Muscle of arm (tissue), 14 donors: ENCODE results near the gene DDIT4L. TPM values are rescaled to one million over a fixed set of nuclear protein-coding genes. Genes with fewer than 3 reads are reported as not detected.
"Not testable (repeated sequence)": the region's sequence is repeated elsewhere in the genome, so short reads cannot be mapped to it uniquely, and the experiment has no call there.

Experiments used
- DNase-seq: peaks from one replicate; pipeline ENCODE4 v3.0.0-alpha.2; 2013
- long read RNA-seq, 11 donors: transcript quantifications; one replicate each; lab custom pipeline, GENCODE V29; 2026
- polyA plus RNA-seq, 12 donors: library from polyadenylated mRNA; unstranded; fragments of 120-200 nt; gene quantifications; one replicate each; pipeline ENCODE4 v1.2.1, GENCODE V29; 2013; ENCODE audit not compliant: insufficient read length in 12 of 12

DDIT4L gene, protein sequence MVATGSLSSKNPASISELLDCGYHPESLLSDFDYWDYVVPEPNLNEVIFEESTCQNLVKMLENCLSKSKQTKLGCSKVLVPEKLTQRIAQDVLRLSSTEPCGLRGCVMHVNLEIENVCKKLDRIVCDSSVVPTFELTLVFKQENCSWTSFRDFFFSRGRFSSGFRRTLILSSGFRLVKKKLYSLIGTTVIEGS
- 10 to 100 TPM in 9 of 12 donors, 1 to 10 TPM in 2, not detected in 1; 3.9 to 61.2 (median 11.9) TPM for polyA plus RNA-seq
- long read RNA-seq, donor 1 = 0 reads
- long read RNA-seq, donor 2, transcript DDIT4L-201 (3 exons, 2,604 nt) = major isoform, 16 of 17 reads
- long read RNA-seq, donor 2, partial matches to known transcripts = 0 of 17 reads
- long read RNA-seq, donor 2, other reads (novel, unspliced or antisense) = 0 of 17 reads
- long read RNA-seq, donor 3, transcript DDIT4L-201 (3 exons, 2,604 nt) = major isoform, 5 of 5 reads
- long read RNA-seq, donor 3, partial matches to known transcripts = 0 of 5 reads
- long read RNA-seq, donor 3, other reads (novel, unspliced or antisense) = 0 of 5 reads
- long read RNA-seq, donor 4, partial matches to known transcripts = 0 of 2 reads
- long read RNA-seq, donor 4, other reads (novel, unspliced or antisense) = 0 of 2 reads
- long read RNA-seq, donor 5, transcript DDIT4L-201 (3 exons, 2,604 nt) = major isoform, 15 of 15 reads
- long read RNA-seq, donor 5, partial matches to known transcripts = 0 of 15 reads
- long read RNA-seq, donor 5, other reads (novel, unspliced or antisense) = 0 of 15 reads
- long read RNA-seq, donor 6, partial matches to known transcripts = 0 of 3 reads
- long read RNA-seq, donor 6, other reads (novel, unspliced or antisense) = 0 of 3 reads
- long read RNA-seq, donor 7, partial matches to known transcripts = 0 of 4 reads
- long read RNA-seq, donor 7, other reads (novel, unspliced or antisense) = 0 of 4 reads
- long read RNA-seq, donor 8, transcript DDIT4L-201 (3 exons, 2,604 nt) = major isoform, 7 of 7 reads
- long read RNA-seq, donor 8, partial matches to known transcripts = 0 of 7 reads
- long read RNA-seq, donor 8, other reads (novel, unspliced or antisense) = 0 of 7 reads
- long read RNA-seq, donor 9, partial matches to known transcripts = 0 of 2 reads
- long read RNA-seq, donor 9, other reads (novel, unspliced or antisense) = 0 of 2 reads
- long read RNA-seq, donor 10, transcript DDIT4L-201 (3 exons, 2,604 nt) = major isoform, 47 of 47 reads
- long read RNA-seq, donor 10, partial matches to known transcripts = 0 of 47 reads
- long read RNA-seq, donor 10, other reads (novel, unspliced or antisense) = 0 of 47 reads
- long read RNA-seq, donor 11, partial matches to known transcripts = 0 of 6 reads
- long read RNA-seq, donor 11, other reads (novel, unspliced or antisense) = 0 of 6 reads

- peak; percentile 55 for DNase-seq
Observed at GRCh38 chr4:100189820-100190642, at the start of gene DDIT4L. Gene DDIT4L (minus strand): TSS chr4:100190468. CDS start chr4:100189983, 485 bp downstream.

DNA sequence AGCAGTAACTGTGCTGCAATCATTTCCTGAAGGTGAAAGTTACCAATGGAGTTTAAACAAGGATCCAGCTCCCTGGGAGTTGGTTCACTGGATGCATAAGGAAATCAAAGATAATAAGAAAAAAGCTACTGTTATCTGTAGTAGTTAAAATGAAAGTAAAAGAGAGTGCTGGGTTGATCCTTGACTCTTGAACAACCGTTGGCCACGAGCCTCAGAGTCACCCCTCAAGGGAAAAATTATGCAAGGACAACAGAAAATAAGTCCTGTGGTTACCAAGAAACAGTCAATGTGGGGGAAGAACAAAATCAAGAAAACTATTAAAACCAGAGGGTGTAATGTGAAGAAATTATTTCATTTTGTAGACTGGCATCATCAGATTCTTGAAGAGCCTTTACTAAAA lies 49.7 kb upstream of the DDIT4L start:
- DNase-seq = no peak

DNA sequence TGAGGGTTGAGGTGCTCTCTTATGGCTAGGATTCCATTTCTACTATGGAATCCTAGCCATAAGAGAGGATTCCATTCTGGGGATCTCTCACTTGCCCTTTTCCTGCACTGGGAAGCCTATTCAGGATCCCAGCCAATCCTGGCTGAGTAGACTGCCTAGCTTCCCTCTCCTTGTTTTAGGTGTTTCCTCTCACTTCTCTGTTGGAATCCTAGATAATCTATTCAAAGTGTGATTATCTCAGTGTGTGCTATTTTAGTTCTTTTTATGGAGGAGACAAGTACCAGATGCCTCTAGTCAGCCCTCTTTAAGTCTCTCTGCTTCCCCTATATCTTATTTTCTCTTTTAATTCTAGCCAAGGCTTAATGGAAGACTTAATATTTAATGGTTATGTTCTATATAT lies 34.5 kb upstream of the DDIT4L start:
- DNase-seq = no peak

- DNase-seq = no peak
Observed at GRCh38 chr4:100224160-100224559, 33.9 kb upstream of the DDIT4L start.

DNA sequence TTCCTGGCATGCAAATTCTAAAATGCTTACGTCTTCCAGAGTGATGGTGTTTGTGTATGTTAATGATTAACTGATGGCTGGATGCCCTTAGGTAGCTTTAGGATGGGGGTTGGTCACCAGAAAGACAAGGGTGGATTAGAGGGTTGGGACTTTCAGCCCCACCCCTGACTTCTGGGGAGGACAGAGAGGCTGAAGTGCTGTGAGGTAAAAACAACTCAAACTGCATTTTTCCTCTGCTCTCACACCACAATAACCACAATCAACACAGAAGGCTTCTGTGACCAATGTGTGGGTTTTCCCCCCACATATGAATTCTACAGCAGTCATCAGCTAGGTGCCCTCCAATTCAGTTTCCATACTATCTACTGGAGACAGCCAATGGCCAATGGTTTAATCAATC lies 18.7 kb upstream of the DDIT4L start:
- no peak for DNase-seq

DNA sequence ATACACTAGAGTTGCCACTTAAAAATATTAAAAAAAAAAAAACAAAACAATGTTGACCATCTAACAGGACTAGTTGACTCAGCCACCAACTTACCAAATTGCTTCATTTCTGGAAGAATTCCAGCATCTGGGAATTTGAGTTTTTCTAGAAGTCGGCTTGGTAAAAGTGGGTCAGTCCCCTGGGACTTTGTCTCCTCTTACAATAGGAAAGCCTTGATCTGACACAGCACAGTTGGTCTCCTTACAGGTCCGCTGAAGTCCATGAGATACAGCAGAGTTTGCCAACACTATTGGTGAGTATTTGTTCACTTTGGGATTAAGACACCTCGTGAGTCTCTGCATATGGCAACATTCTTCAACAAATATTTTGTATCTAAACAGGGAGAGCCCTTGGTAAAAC lies 18.2 kb upstream of the DDIT4L start:
- DNase-seq = no peak

GRCh38 chr4:100206850-100207249 lies 16.6 kb upstream of the DDIT4L start:
- no peak for DNase-seq

GRCh38 chr4:100198061-100198460 lies 7.8 kb upstream of the DDIT4L start:
- no peak for DNase-seq

DNA sequence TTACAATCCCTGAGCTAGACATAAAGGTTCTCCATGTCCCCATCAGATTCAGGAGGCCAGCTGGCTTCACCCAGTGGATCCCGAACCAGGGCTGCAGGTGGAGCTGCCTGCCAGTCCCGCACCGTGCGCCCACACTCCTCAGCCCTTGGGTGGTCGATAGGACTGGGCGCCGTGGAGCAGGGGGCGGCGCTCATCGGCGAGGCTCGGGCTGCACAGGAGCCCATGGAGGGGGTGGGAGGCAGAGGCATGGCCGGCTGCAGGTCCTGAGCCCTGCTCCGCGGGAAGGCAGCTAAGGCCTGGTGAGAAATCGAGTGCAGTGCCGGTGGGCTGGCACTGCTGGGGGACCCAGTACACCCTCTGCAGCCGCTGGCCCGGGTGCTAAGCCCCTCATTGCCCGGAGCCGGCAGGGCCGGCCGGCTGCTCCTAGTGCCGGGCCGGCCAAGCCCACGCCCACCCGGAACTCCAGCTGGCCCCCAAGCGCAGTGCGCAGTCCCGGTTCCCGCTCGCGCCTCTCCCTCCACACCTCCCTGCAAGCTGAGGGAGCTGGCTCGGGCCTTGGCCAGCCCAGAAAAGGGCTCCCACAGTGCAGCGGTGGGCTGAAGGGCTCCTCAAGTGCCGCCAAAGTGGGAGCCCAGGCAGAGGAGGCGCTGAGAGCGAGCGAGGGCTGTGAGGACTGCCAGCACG lies 6.3 kb upstream of the DDIT4L start:
- not testable (repeated sequence) for DNase-seq

DNA sequence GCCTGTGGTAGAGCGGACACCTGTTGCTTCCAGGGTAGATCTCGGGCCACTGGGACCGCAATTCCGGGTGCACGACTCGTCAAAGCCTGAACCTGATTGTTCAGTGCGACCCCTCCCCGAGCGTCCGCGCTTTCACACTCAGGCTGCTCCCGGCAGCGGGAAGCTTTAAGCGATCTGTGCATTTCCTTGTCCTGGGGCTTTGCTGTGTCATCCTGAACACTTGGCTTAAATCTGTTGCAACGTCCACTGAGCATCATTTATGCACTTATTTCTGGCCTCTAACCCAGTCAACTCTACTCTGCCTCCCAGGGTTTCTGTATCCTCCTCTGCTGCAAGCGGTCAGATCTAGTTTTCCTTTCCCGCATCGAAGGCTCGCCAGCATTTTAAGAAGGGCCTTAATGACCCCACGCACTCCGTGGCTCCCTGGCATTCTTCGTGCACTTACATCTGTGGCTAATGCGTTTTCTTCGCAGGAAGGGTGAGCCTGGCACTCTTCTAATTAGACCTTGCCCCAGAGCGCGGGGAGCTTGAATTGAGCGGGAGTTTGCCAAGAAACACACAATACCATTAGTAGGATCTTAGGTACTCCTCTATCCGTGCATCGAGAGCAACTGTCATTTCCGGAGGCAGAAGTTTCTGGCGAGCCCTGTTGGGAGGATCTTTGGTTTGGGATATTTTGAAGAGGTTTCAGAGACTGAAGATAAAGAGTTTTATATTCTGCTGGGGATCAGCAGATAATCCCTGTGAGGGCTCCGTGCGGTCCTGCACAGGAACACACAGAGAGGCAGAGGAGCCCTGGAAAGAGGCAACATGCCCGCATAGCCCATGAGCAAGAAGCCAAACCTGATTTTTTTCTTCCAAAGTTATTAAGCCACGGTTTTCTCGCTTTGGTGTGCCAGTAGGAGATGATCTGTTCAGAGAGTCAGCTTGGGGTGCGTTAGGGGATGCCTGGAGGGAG lies 654 bp upstream of the DDIT4L start:
- peak; percentile 48 for DNase-seq

DNA sequence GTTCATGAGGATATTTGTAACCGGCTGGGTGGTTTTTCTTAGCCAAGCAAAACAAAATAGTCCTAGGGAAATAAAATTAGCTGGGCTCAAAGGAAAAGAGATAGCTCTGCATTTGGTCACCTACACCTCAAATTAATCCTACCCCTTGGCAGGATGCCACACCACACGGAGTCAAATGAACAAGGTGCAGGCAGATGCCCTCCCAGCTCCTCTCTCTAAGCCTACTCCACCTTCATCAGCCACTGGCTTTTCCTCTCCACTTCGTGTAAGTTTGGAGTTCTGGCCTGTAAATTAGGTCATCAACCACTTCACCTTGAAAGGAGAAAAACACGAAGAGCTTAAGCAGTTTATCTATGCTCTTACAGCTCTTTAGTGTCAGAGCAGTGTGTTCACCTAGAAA lies 1.4 kb downstream of the DDIT4L start:
- DNase-seq = no peak

GRCh38 chr4:100187781-100188180 lies 2.5 kb downstream of the DDIT4L start:
- DNase-seq = no peak

DNA sequence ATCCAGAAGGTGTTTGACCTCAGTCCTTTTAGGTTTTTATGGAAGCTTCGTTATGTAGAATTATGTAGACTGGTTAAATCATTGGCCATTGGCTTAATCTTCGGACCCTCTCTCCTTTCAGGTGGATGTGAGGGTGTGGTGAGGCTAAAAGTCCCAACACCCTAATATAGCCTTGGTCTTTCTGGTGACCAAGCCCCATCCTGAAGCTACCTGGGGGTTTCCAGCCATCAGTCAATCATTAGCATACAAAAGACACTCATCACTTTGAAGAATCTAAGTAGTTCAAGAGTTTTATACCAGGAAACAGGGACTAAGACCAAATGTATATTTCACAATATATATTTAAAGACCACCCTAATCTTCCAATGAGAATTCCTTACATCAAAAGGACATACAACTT lies 5.5 kb downstream of the DDIT4L start:
- DNase-seq = no peak

DNA sequence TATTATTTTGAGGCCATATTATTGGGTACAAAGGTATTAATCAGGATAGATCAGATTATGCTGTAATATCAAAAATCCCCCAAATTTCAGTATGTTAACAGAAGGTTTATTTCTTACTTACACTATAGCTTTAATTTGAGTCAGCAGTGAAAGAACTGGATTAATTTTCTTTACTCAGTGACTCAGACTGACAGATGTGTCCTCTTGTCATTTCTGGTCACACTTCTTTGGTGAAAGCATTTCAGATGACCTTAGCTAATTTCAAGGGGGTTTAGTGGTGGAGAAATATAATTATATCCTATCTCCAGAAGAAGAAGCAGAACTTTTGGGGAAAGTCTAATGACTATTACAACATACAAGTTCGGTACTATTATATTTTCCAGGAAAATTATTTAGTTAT lies 12.4 kb downstream of the DDIT4L start:
- DNase-seq = no peak

- no peak for DNase-seq
Observed at GRCh38 chr4:100177126-100177525, 13.1 kb downstream of the DDIT4L start.

GRCh38 chr4:100175858-100176257 lies 14.4 kb downstream of the DDIT4L start:
- no peak for DNase-seq

DNA sequence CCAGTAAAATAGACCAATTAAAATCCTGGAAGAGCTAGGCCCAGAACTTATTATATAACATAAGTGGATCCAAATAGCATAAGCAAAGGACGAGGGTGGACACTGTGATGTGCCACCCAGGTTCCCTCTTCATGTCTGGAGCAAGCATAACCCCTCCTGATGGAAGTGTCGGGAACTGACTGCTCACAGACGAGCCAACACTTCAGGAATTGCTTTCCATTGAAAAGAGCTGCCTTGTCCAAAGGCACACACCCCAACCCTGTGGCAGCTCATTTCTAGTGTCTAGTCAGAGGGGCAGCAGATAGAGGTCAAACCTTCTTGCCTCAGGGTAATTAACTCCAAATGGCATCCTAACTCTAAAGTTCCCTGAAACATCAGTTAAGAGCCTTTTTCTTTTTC lies 15.3 kb downstream of the DDIT4L start:
- no peak for DNase-seq

GRCh38 chr4:100170986-100171385 lies 19.3 kb downstream of the DDIT4L start:
- no peak for DNase-seq
